ENCODE measurements around the gene NKAIN2.

NKAIN2 gene

DNA sequence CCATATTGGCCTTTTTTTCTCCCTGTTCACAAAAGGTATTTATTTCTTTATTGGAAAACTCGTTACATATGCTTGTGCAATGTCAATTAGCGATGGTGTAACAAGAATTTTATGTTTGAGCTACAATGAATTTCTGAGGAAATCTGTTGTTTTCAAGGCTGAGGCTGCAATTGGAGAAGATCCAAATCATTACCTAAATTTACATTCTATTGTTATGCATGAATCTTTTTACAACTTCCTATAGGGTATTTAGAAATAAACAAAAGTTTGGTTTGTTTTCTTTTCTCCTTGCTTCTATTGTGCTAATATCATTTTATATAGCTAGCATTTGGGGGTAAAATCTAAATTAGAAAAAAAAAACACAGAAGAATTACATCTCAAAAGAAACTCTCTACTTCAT lies 34.7 kb upstream of the NKAIN2 start:
- no peak overlapping the region for H3K23ac ChIP-seq (ENCODE audit: low read depth, low read length, poor library complexity)
- H2BK15ac ChIP-seq (ENCODE audit: low read length): no peak overlapping the region
- no peaks in the 10 kb centered on the region for H3K36me3 ChIP-seq (replicated peaks in 1 of 2; ENCODE audit: control insufficient read depth in 2 of 2, insufficient read depth in 2 of 2, low read length in 2 of 2)
- no peak overlapping the region for H4K8ac ChIP-seq (ENCODE audit: low read depth, low read length)
- no CpG with 5 or more reads among the region's 2 CpGs for WGBS, 2 donors (ENCODE audit: extremely low coverage in 2 of 2, insufficient read length in 2 of 2, insufficient replicate concordance in 1 of 2)
- H2BK120ac ChIP-seq (ENCODE audit: low read depth, low read length): no peak overlapping the region
- H2BK12ac ChIP-seq (ENCODE audit: low read length): no peak overlapping the region
- no peak overlapping the region for H3K4me2 ChIP-seq (ENCODE audit: insufficient read depth, low read length, poor library complexity, severe bottlenecking)
- H3K4me3 ChIP-seq (ENCODE audit: low read length in 2 of 2): no peak overlapping the region
- no peak overlapping the region for H2AFZ ChIP-seq (ENCODE audit: low read length)
- H4K91ac ChIP-seq (ENCODE audit: low read depth, low read length, poor library complexity): no peak overlapping the region
- no peaks in the 10 kb centered on the region for H3K9me3 ChIP-seq (replicated peaks in 1 of 2; ENCODE audit: control insufficient read depth in 2 of 2, insufficient read depth in 1 of 2, low read depth in 1 of 2, low read length in 2 of 2)
- H3K18ac ChIP-seq (ENCODE audit: low read length): no peak overlapping the region
- DNase-seq (ENCODE audit: low spot score): no peak
- H3K9ac ChIP-seq (ENCODE audit: low read depth, low read length, poor library complexity): no peak overlapping the region
- no peak overlapping the region for H2AK5ac ChIP-seq (ENCODE audit: low read depth, low read length)
- H3K4ac ChIP-seq (ENCODE audit: low read length): no peak overlapping the region
- H2BK5ac ChIP-seq (ENCODE audit: low read length): no peak overlapping the region
- H3K4me1 ChIP-seq (ENCODE audit: control insufficient read depth in 2 of 2, insufficient read depth in 1 of 2, low read depth in 1 of 2, low read length in 2 of 2): no peaks in the 10 kb centered on the region
- H3K79me1 ChIP-seq (ENCODE audit: low read depth, low read length): no peaks in the 10 kb centered on the region
- H3K27ac ChIP-seq (replicated peaks; ENCODE audit: low read length): no peak overlapping the region
- no peaks in the 10 kb centered on the region for H3K27me3 ChIP-seq (ENCODE audit: control insufficient read depth in 3 of 3, insufficient read depth in 3 of 3, low read depth in 1 of 3, low read length in 3 of 3)
- no peak overlapping the region for H3K14ac ChIP-seq (ENCODE audit: low read length)

DNA sequence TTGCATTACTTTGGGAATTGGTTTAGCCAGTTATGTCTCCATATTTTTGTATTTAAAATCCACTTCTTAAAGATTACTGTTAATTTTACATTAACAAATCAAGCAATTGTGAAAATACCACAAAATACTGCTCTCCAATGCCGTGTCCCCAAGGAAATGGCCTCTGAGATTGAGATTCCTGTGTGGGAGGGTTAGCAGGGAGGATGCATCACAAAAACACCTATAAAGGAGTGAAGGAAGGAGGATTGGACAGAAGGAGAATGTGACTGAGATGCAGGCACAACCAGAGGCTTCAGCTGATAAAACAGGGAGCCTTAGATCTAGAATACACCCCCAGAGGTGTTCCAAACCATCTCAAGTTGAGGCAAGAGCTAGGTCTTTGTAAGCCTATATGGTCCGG lies 34.2 kb upstream of the NKAIN2 start:
- H3K4me1 ChIP-seq (ENCODE audit: control insufficient read depth in 2 of 2, insufficient read depth in 1 of 2, low read depth in 1 of 2, low read length in 2 of 2): no peaks in the 10 kb centered on the region
- H3K14ac ChIP-seq (ENCODE audit: low read length): no peak overlapping the region
- H2BK15ac ChIP-seq (ENCODE audit: low read length): no peak overlapping the region
- no peak overlapping the region for H4K91ac ChIP-seq (ENCODE audit: low read depth, low read length, poor library complexity)
- H2AK5ac ChIP-seq (ENCODE audit: low read depth, low read length): no peak overlapping the region
- H4K8ac ChIP-seq (ENCODE audit: low read depth, low read length): no peak overlapping the region
- no peak overlapping the region for H2BK5ac ChIP-seq (ENCODE audit: low read length)
- H2AFZ ChIP-seq (ENCODE audit: low read length): no peak overlapping the region
- H3K23ac ChIP-seq (ENCODE audit: low read depth, low read length, poor library complexity): no peak overlapping the region
- H3K4ac ChIP-seq (ENCODE audit: low read length): no peak overlapping the region
- WGBS, 2 donors (ENCODE audit: extremely low coverage in 2 of 2, insufficient read length in 2 of 2, insufficient replicate concordance in 1 of 2): no CpG with 5 or more reads among the region's 2 CpGs
- H3K36me3 ChIP-seq (replicated peaks in 1 of 2; ENCODE audit: control insufficient read depth in 2 of 2, insufficient read depth in 2 of 2, low read length in 2 of 2): no peaks in the 10 kb centered on the region
- H3K4me3 ChIP-seq (ENCODE audit: low read length in 2 of 2): no peak overlapping the region
- no peaks in the 10 kb centered on the region for H3K27me3 ChIP-seq (ENCODE audit: control insufficient read depth in 3 of 3, insufficient read depth in 3 of 3, low read depth in 1 of 3, low read length in 3 of 3)
- H3K9ac ChIP-seq (ENCODE audit: low read depth, low read length, poor library complexity): no peak overlapping the region
- no peaks in the 10 kb centered on the region for H3K79me1 ChIP-seq (ENCODE audit: low read depth, low read length)
- H3K18ac ChIP-seq (ENCODE audit: low read length): no peak overlapping the region
- H3K4me2 ChIP-seq (ENCODE audit: insufficient read depth, low read length, poor library complexity, severe bottlenecking): no peak overlapping the region
- no peak overlapping the region for H2BK120ac ChIP-seq (ENCODE audit: low read depth, low read length)
- no peaks in the 10 kb centered on the region for H3K9me3 ChIP-seq (replicated peaks in 1 of 2; ENCODE audit: control insufficient read depth in 2 of 2, insufficient read depth in 1 of 2, low read depth in 1 of 2, low read length in 2 of 2)
- no peak for DNase-seq (ENCODE audit: low spot score)
- no peak overlapping the region for H2BK12ac ChIP-seq (ENCODE audit: low read length)
- no peak overlapping the region for H3K27ac ChIP-seq (replicated peaks; ENCODE audit: low read length)

DNA sequence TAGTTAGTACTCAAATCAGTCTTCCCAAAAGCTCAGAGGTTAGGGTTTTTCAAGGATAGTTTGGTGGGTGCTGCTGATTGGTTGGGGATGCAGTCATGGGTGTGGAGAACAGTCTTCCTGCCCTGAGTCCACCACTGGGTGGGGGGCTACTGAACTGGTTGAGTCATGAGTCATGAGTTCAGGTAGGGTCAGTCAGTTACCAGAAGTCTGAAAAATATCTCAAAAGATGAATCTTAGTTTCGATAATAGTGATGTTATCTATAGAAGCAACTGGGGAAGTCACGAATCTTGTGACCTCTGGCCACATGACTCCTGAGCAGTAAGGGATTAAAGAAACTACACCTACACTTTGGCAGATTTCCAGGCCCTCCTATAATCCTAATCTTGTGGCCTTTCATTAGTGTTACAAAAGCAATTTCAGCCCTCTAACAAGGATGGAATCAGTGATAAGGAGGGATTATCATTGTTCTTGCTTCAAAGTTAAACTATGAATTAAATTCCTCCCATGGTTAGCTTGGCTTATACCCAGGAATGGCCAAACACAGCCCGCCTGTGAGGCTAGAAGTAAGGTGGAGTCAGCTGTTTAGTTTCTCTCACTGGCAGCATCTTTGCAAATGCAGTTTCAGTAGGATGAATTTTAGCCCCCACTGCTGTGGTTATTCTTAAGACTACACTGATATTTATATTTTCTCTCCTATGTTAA lies 33.3 kb upstream of the NKAIN2 start:
- WGBS, 2 donors (ENCODE audit: extremely low coverage in 2 of 2, insufficient read length in 2 of 2, insufficient replicate concordance in 1 of 2): no CpG with 5 or more reads among the region's 3 CpGs
- DNase-seq (ENCODE audit: low spot score): no peak
- H3K9ac ChIP-seq (ENCODE audit: low read depth, low read length, poor library complexity): no peak overlapping the region

DNA sequence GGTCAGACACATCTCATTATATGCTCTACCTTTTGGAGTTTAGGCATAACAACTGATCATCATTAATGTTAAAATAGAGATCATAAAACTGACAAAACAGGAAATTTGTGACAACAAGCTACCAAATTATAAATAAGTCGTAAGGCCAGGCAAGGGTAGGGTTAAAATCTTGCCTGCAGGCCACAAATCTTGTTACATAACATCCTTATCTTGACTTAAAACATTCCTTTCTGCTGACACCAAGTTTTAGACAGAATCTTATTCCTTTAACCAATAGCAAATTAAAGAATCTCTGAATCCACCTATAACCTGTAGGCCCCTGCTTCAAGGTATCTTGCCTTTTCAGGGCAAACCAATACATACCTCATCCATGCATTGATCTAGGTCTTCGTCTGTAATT lies 32.5 kb upstream of the NKAIN2 start:
- Histone ChIP-seq H3K36me3 (replicated peaks in 1 of 2; ENCODE audit: control insufficient read depth in 2 of 2, insufficient read depth in 2 of 2, low read length in 2 of 2) (no peaks in the 10 kb centered on the region), H3K14ac (ENCODE audit: low read length) (no peak overlapping the region), H3K9ac (ENCODE audit: low read depth, low read length, poor library complexity) (no peak overlapping the region), H3K23ac (ENCODE audit: low read depth, low read length, poor library complexity) (no peak overlapping the region), H3K4me3 (ENCODE audit: low read length in 2 of 2) (no peak overlapping the region), H2BK120ac (ENCODE audit: low read depth, low read length) (no peak overlapping the region), H3K27me3 (ENCODE audit: control insufficient read depth in 3 of 3, insufficient read depth in 3 of 3, low read depth in 1 of 3, low read length in 3 of 3) (no peaks in the 10 kb centered on the region), H4K91ac (ENCODE audit: low read depth, low read length, poor library complexity) (no peak overlapping the region), H2AK5ac (ENCODE audit: low read depth, low read length) (no peak overlapping the region), H3K27ac (replicated peaks; ENCODE audit: low read length) (no peak overlapping the region), H2BK5ac (ENCODE audit: low read length) (no peak overlapping the region), H2AFZ (ENCODE audit: low read length) (no peak overlapping the region), H3K4me2 (ENCODE audit: insufficient read depth, low read length, poor library complexity, severe bottlenecking) (no peak overlapping the region), H3K4ac (ENCODE audit: low read length) (no peak overlapping the region), H2BK12ac (ENCODE audit: low read length) (no peak overlapping the region), H3K79me1 (ENCODE audit: low read depth, low read length) (no peaks in the 10 kb centered on the region), H4K8ac (ENCODE audit: low read depth, low read length) (no peak overlapping the region), H3K18ac (ENCODE audit: low read length) (no peak overlapping the region), H3K9me3 (replicated peaks in 1 of 2; ENCODE audit: control insufficient read depth in 2 of 2, insufficient read depth in 1 of 2, low read depth in 1 of 2, low read length in 2 of 2) (no peaks in the 10 kb centered on the region), H3K4me1 (ENCODE audit: control insufficient read depth in 2 of 2, insufficient read depth in 1 of 2, low read depth in 1 of 2, low read length in 2 of 2) (no peaks in the 10 kb centered on the region), H2BK15ac (ENCODE audit: low read length) (no peak overlapping the region)
- no peak for DNase-seq (ENCODE audit: low spot score)
- WGBS, 2 donors (ENCODE audit: extremely low coverage in 2 of 2, insufficient read length in 2 of 2, insufficient replicate concordance in 1 of 2): no CpG with 5 or more reads among the region's 2 CpGs

More for the DNA sequence above, 33.3 kb upstream of the NKAIN2 start:
- H3K23ac ChIP-seq (ENCODE audit: low read depth, low read length, poor library complexity): no peak overlapping the region
- H3K9me3 ChIP-seq (replicated peaks in 1 of 2; ENCODE audit: control insufficient read depth in 2 of 2, insufficient read depth in 1 of 2, low read depth in 1 of 2, low read length in 2 of 2): no peaks in the 10 kb centered on the region
- no peaks in the 10 kb centered on the region for H3K27me3 ChIP-seq (ENCODE audit: control insufficient read depth in 3 of 3, insufficient read depth in 3 of 3, low read depth in 1 of 3, low read length in 3 of 3)
- no peaks in the 10 kb centered on the region for H3K79me1 ChIP-seq (ENCODE audit: low read depth, low read length)
- no peak overlapping the region for H3K4me3 ChIP-seq (ENCODE audit: low read length in 2 of 2)
- no peak overlapping the region for H3K4me2 ChIP-seq (ENCODE audit: insufficient read depth, low read length, poor library complexity, severe bottlenecking)
- H2BK5ac ChIP-seq (ENCODE audit: low read length): no peak overlapping the region
- H2BK12ac ChIP-seq (ENCODE audit: low read length): no peak overlapping the region
- no peak overlapping the region for H3K27ac ChIP-seq (replicated peaks; ENCODE audit: low read length)
- no peak overlapping the region for H2BK15ac ChIP-seq (ENCODE audit: low read length)
- no peak overlapping the region for H2BK120ac ChIP-seq (ENCODE audit: low read depth, low read length)
- no peak overlapping the region for H4K91ac ChIP-seq (ENCODE audit: low read depth, low read length, poor library complexity)
- no peak overlapping the region for H2AFZ ChIP-seq (ENCODE audit: low read length)
- no peak overlapping the region for H2AK5ac ChIP-seq (ENCODE audit: low read depth, low read length)
- H3K4me1 ChIP-seq (ENCODE audit: control insufficient read depth in 2 of 2, insufficient read depth in 1 of 2, low read depth in 1 of 2, low read length in 2 of 2): no peaks in the 10 kb centered on the region
- H3K4ac ChIP-seq (ENCODE audit: low read length): no peak overlapping the region
- no peak overlapping the region for H4K8ac ChIP-seq (ENCODE audit: low read depth, low read length)
- no peak overlapping the region for H3K18ac ChIP-seq (ENCODE audit: low read length)
- no peaks in the 10 kb centered on the region for H3K36me3 ChIP-seq (replicated peaks in 1 of 2; ENCODE audit: control insufficient read depth in 2 of 2, insufficient read depth in 2 of 2, low read length in 2 of 2)
- no peak overlapping the region for H3K14ac ChIP-seq (ENCODE audit: low read length)
